ENCODE measurements around the gene GNE.
"Not testable (repeated sequence)": the region's sequence is repeated elsewhere in the genome, so short reads cannot be mapped to it uniquely, and the experiment has no call there.

GRCh38 chr9:36248061-36248460, 10.2 kb downstream of the GNE start:
- peak; percentile 36 for TF ChIP-seq CTCF (IDR thresholded peaks at IDR 0.05; ENCODE audit: low read depth, low read length, poor library complexity, severe bottlenecking)
- TF ChIP-seq EZH2phosphoT487 (IDR thresholded peaks at IDR 0.05; ENCODE audit: borderline replicate concordance, low read length) = not testable (repeated sequence)

All from DOHH2 (cell line).